ENCODE data around the gene FKBP15.
"Not testable (repeated sequence)": the region's sequence is repeated elsewhere in the genome, so short reads cannot be mapped to it uniquely, and the experiment has no call there.

The FKBP15 gene

DNA sequence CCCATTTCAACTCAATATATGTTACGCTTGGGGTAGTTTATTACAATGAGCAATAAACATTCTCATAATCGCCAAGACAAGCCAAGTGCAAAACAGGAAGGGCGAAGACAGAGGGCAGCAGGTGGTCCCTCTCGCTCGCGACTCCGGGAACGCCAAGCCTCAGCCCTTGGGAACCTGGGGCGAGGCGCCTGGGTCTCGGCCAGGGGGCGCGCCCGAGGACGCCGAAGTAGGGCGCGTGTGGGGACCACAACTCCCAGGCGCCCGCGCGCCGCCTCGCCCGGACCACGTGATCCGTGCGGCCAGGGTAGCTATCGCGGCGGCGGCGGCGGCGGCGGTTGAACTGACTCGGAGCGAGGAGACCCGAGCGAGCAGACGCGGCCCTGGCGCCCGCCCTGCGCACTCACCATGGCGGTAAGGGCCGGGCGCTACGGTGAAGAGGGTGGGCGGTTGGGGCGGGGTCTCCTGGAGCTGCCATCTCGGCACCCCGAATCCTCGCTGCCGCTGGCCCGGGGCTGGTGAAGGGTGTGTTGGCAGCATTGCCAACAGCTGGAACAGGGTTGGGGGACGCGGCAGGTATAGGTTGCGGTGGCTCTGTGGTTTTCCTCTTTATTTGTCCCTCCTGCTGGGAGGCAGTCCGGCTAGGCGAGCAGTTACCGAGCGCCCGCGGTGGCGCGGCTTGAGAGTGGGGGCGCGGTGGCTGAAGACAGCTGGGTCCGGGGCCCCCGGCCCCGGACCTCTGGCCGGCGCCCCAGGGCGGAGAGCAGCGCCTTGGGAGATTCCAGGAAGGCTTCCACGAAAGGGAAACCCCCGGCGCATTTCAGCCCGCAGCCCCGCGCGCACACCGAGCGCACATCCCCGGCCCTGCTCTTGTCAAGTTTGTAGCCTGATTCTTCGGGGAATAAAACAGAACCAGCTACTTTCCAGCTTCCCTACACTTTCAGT is 70.1 kb downstream of the FKBP15 start, which contains the start of gene SLC31A2:
TSS of gene SLC31A2 (plus strand) at position 338 of the 942 bp plus-strand sequence. CDS start at position 406, 68 bp downstream.
- peak within 1 kb of the TSS; percentile 68 for H3K27ac ChIP-seq (ENCODE audit: low read depth, low read length)
- peaks cover 3% of the 10 kb centered on the region for H3K4me1 ChIP-seq (ENCODE audit: control insufficient read depth, insufficient read depth, low read length)
- peak within 1 kb of the TSS; percentile 89 for H3K4me3 ChIP-seq (ENCODE audit: low read length)
- no peaks in the 10 kb centered on the region for H3K36me3 ChIP-seq (ENCODE audit: control insufficient read depth, insufficient read depth, low read length)
- no peaks in the 10 kb centered on the region for H3K27me3 ChIP-seq (ENCODE audit: control insufficient read depth, insufficient read depth, low read length)
- peak within 1 kb of the TSS; percentile 61 for H3K9ac ChIP-seq (ENCODE audit: low read length)

DNA sequence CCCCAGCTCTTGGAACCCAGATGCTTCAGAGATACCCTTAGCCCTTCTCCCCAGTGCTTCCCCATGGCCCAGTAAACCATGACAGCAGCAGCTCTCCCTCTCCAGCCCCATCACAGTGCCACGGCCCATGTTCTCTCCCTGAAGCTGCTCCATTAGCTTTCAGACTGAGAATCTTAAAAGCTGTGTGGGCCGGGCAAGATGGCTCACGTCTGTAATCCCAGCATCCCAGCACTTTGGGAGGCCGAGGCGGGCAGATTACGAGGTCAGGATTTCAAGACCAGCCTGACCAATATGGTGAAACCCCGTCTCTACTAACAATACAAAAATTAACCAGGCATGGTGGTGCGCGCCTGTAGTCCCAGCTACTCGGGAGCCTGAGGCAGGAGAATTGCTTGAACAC is 71.5 kb downstream of the FKBP15 start:
- not testable (repeated sequence) for H3K27ac ChIP-seq (ENCODE audit: low read depth, low read length); H3K4me1 ChIP-seq (ENCODE audit: control insufficient read depth, insufficient read depth, low read length)

DNA sequence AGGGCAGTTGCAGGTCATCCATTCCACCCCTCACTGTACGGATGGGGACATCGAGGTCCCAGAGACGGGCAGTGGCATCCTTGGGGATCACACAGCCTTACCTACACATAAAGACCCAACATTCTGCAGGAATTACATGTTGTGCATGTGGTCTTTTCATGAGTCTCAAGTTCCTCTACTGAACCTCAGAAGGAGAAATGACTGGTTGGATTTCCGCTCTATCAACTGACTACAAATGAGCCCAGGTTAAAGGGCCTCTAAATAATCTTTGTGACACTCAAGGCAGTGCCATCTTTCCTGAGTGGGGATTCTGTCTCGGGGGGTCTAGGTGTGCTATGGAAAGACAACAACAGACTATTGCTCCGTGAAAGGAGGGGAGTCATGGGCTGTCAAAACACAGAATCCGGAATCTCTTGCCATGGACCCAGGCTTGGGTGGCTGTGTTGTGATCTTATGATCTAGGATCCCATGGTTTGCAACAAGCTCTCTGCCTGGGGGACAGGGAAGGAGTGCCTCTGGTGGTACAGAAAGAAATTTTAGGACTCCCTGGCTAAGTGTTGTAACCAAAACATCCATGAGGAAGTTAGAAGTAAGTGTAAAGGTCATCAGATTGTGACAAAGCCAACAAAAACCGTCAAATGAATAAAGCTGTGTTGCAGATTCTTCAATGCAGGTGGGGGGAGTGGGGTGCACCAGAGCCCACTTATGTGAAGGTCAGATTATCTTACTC is 72.1 kb downstream of the FKBP15 start:
- Histone ChIP-seq H3K4me3 (ENCODE audit: low read length) (no peak overlapping the region), H3K9ac (ENCODE audit: low read length) (no peak overlapping the region), H3K36me3 (ENCODE audit: control insufficient read depth, insufficient read depth, low read length) (no peaks in the 10 kb centered on the region), H3K27ac (ENCODE audit: low read depth, low read length) (no peak overlapping the region), H3K4me1 (ENCODE audit: control insufficient read depth, insufficient read depth, low read length) (peaks cover 3% of the 10 kb centered on the region), H3K27me3 (ENCODE audit: control insufficient read depth, insufficient read depth, low read length) (no peaks in the 10 kb centered on the region)

More for the DNA sequence above, 71.5 kb downstream of the FKBP15 start:
- not testable (repeated sequence) for H3K27me3 ChIP-seq (ENCODE audit: control insufficient read depth, insufficient read depth, low read length); H3K4me3 ChIP-seq (ENCODE audit: low read length); H3K36me3 ChIP-seq (ENCODE audit: control insufficient read depth, insufficient read depth, low read length); H3K9ac ChIP-seq (ENCODE audit: low read length)

GRCh38 chr9:113148372-113148705 is 72.7 kb downstream of the FKBP15 start:
- peaks cover 3% of the 10 kb centered on the region for H3K4me1 ChIP-seq (ENCODE audit: control insufficient read depth, insufficient read depth, low read length)
- H3K27ac ChIP-seq (ENCODE audit: low read depth, low read length), result no peak overlapping the region
- H3K9ac ChIP-seq (ENCODE audit: low read length), result no peak overlapping the region
- no peak overlapping the region for H3K4me3 ChIP-seq (ENCODE audit: low read length)
- H3K36me3 ChIP-seq (ENCODE audit: control insufficient read depth, insufficient read depth, low read length), result no peaks in the 10 kb centered on the region
- no peaks in the 10 kb centered on the region for H3K27me3 ChIP-seq (ENCODE audit: control insufficient read depth, insufficient read depth, low read length)

- Histone ChIP-seq H3K36me3 (ENCODE audit: control insufficient read depth, insufficient read depth, low read length) (no peaks in the 10 kb centered on the region), H3K9ac (ENCODE audit: low read length) (no peak overlapping the region), H3K4me1 (ENCODE audit: control insufficient read depth, insufficient read depth, low read length) (no peaks in the 10 kb centered on the region), H3K4me3 (ENCODE audit: low read length) (no peak overlapping the region), H3K27me3 (ENCODE audit: control insufficient read depth, insufficient read depth, low read length) (no peaks in the 10 kb centered on the region), H3K27ac (ENCODE audit: low read depth, low read length) (no peak overlapping the region)
These were observed 77.4 kb downstream of the FKBP15 start for GRCh38 chr9:113143432-113144227.

DNA sequence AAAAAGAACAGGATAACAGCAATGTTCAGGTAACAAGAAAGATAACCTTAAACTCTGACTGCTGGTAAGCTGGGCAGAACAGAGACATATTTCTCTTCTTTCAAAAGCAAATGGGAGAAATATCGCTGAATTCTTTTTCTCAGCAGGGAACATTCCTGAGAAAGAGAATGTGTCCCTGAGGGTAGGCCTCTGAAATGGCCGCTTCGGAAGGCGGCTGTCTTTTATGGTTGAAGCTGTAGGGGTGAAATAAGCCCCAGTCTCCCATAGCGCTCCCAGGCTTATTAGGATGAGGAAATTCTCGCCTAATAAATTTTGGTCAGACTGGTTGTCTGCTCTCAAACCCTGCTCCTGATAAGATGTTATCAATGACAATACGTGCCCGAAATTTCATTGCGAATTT is 80.2 kb downstream of the FKBP15 start:
- not testable (repeated sequence) for H3K27me3 ChIP-seq (ENCODE audit: control insufficient read depth, insufficient read depth, low read length); H3K9ac ChIP-seq (ENCODE audit: low read length); H3K4me3 ChIP-seq (ENCODE audit: low read length); H3K4me1 ChIP-seq (ENCODE audit: control insufficient read depth, insufficient read depth, low read length); H3K27ac ChIP-seq (ENCODE audit: low read depth, low read length); H3K36me3 ChIP-seq (ENCODE audit: control insufficient read depth, insufficient read depth, low read length)

DNA sequence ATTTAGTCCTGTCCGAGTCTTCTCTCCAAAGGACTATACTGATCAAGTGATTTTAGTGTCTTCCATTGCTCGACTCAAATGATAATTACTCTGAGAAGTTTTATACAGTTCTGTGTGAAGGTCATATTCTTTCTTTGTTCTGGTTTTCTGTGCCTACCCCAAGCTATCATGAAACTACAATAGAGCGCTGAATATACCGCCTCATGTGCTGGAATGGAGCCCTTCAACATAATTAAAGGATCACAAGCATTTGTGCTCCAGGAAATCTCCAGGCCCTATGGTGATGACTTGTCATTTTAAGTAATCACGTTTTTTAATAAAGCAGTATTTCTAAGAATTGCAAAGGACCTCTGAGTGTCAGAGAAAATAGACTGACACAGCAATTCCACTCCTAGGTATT is 81.1 kb downstream of the FKBP15 start:
- Histone ChIP-seq H3K36me3 (ENCODE audit: control insufficient read depth, insufficient read depth, low read length) (no peaks in the 10 kb centered on the region), H3K27me3 (ENCODE audit: control insufficient read depth, insufficient read depth, low read length) (no peaks in the 10 kb centered on the region), H3K9ac (ENCODE audit: low read length) (no peak overlapping the region), H3K27ac (ENCODE audit: low read depth, low read length) (no peak overlapping the region), H3K4me3 (ENCODE audit: low read length) (no peak overlapping the region), H3K4me1 (ENCODE audit: control insufficient read depth, insufficient read depth, low read length) (no peaks in the 10 kb centered on the region)

GRCh38 chr9:113139225-113139829 is 81.8 kb downstream of the FKBP15 start:
- no peaks in the 10 kb centered on the region for H3K36me3 ChIP-seq (ENCODE audit: control insufficient read depth, insufficient read depth, low read length)
- H3K27ac ChIP-seq (ENCODE audit: low read depth, low read length), result no peak overlapping the region
- no peak overlapping the region for H3K9ac ChIP-seq (ENCODE audit: low read length)
- no peak overlapping the region for H3K4me3 ChIP-seq (ENCODE audit: low read length)
- H3K4me1 ChIP-seq (ENCODE audit: control insufficient read depth, insufficient read depth, low read length), result no peaks in the 10 kb centered on the region
- no peaks in the 10 kb centered on the region for H3K27me3 ChIP-seq (ENCODE audit: control insufficient read depth, insufficient read depth, low read length)

DNA sequence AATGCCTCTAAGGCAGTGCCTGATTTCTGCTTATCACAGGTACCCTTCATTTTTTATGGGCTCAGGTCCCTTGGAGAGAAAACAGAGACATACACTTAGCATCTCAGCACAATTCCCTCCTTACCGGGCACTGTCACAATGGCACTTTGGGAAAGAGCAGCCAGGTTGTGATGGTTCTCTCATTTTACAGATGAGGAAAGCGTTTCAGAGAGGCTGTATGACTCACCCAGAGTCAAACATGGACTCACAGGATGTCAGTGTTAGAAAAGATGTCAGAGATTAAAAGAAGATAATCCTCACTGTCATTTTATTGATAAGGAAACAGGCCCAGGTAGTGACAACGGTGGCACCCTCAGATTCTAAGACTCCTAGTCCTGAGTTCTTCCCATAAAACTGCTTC is 82.3 kb downstream of the FKBP15 start:
- Histone ChIP-seq H3K4me3 (ENCODE audit: low read length) (no peak overlapping the region), H3K4me1 (ENCODE audit: control insufficient read depth, insufficient read depth, low read length) (no peaks in the 10 kb centered on the region), H3K9ac (ENCODE audit: low read length) (no peak overlapping the region), H3K27ac (ENCODE audit: low read depth, low read length) (no peak overlapping the region), H3K27me3 (ENCODE audit: control insufficient read depth, insufficient read depth, low read length) (no peaks in the 10 kb centered on the region), H3K36me3 (ENCODE audit: control insufficient read depth, insufficient read depth, low read length) (no peaks in the 10 kb centered on the region)

- Histone ChIP-seq H3K9ac (ENCODE audit: low read length) (no peak overlapping the region), H3K27ac (ENCODE audit: low read depth, low read length) (no peak overlapping the region), H3K4me1 (ENCODE audit: control insufficient read depth, insufficient read depth, low read length) (no peaks in the 10 kb centered on the region), H3K4me3 (ENCODE audit: low read length) (no peak overlapping the region), H3K27me3 (ENCODE audit: control insufficient read depth, insufficient read depth, low read length) (no peaks in the 10 kb centered on the region), H3K36me3 (ENCODE audit: control insufficient read depth, insufficient read depth, low read length) (no peaks in the 10 kb centered on the region)
These were observed 83.6 kb downstream of the FKBP15 start for GRCh38 chr9:113137196-113138168.

DNA sequence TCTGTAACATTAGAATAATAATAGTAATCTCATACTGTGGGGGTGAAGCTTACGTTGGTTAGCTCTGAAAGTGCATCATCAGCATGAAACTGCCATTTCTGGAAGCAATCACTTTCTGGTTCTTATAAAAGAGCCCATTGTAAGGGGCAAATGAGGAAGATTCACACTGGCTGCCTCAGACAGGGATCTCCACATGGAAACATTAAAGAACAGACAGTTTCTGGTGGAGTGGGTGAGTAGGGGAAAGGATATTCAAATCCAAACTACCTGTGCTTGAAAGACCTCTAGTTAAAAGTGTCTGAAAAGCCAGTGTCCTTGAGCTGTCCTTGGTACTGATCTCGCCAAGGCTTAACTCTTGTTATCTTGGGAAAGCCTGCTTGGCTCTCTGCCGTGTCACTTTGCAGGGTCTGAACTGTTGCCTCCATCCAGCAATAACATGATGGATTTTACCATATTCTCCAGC is 89.4 kb downstream of the FKBP15 start:
- Histone ChIP-seq H3K4me3 (ENCODE audit: low read length) (no peak overlapping the region), H3K27ac (ENCODE audit: low read depth, low read length) (no peak overlapping the region), H3K9ac (ENCODE audit: low read length) (no peak overlapping the region), H3K4me1 (ENCODE audit: control insufficient read depth, insufficient read depth, low read length) (no peaks in the 10 kb centered on the region), H3K36me3 (ENCODE audit: control insufficient read depth, insufficient read depth, low read length) (no peaks in the 10 kb centered on the region), H3K27me3 (ENCODE audit: control insufficient read depth, insufficient read depth, low read length) (no peaks in the 10 kb centered on the region)
